ENCODE measurements around the gene BAX.

BAX gene

GRCh38 chr19:48970923-48971395, 16.3 kb downstream of the BAX start:
- TF ChIP-seq MAX (IDR thresholded peaks at IDR 0.05; ENCODE audit: low read depth, low read length): peak; percentile 44; the same call in 1 of the 2 replicates
- TF ChIP-seq CTCF (IDR thresholded peaks at IDR 0.05; ENCODE audit: low read depth, low read length): peak; percentile 86
- TF ChIP-seq POLR2A (IDR thresholded peaks at IDR 0.05; ENCODE audit: extremely low read depth, insufficient read length): no peak
- no peak for TF ChIP-seq MYC (IDR thresholded peaks at IDR 0.05; ENCODE audit: low read depth, low read length)
- DNase-seq (ENCODE audit: low read depth): peak; percentile 86
- no peak overlapping the region for H3K4me3 ChIP-seq (ENCODE audit: low read depth, low read length)

GRCh38 chr19:48975947-48976847, 21.5 kb downstream of the BAX start:
- peak; percentile 56 for DNase-seq (ENCODE audit: low read depth)
- TF ChIP-seq CTCF (IDR thresholded peaks at IDR 0.05; ENCODE audit: low read depth, low read length): no peak
- no peak for TF ChIP-seq POLR2A (IDR thresholded peaks at IDR 0.05; ENCODE audit: extremely low read depth, insufficient read length)
- no peak for TF ChIP-seq MAX (IDR thresholded peaks at IDR 0.05; ENCODE audit: low read depth, low read length)
- TF ChIP-seq MYC (IDR thresholded peaks at IDR 0.05; ENCODE audit: low read depth, low read length): no peak
- no peak overlapping the region for H3K4me3 ChIP-seq (ENCODE audit: low read depth, low read length)

GRCh38 chr19:48977061-48977460, 22.4 kb downstream of the BAX start:
- H3K4me3 ChIP-seq (ENCODE audit: low read depth, low read length): no peak overlapping the region
- DNase-seq (ENCODE audit: low read depth): no peak
- TF ChIP-seq MYC (IDR thresholded peaks at IDR 0.05; ENCODE audit: low read depth, low read length) (no peak), POLR2A (IDR thresholded peaks at IDR 0.05; ENCODE audit: extremely low read depth, insufficient read length) (no peak), MAX (IDR thresholded peaks at IDR 0.05; ENCODE audit: low read depth, low read length) (no peak), CTCF (IDR thresholded peaks at IDR 0.05; ENCODE audit: low read depth, low read length) (no peak)

- no peak overlapping the region for H3K4me3 ChIP-seq (ENCODE audit: low read depth, low read length)
- DNase-seq (ENCODE audit: low read depth): no peak
- TF ChIP-seq MYC (IDR thresholded peaks at IDR 0.05; ENCODE audit: low read depth, low read length): no peak
- TF ChIP-seq POLR2A (IDR thresholded peaks at IDR 0.05; ENCODE audit: extremely low read depth, insufficient read length): no peak
- TF ChIP-seq MAX (IDR thresholded peaks at IDR 0.05; ENCODE audit: low read depth, low read length): no peak
- no peak for TF ChIP-seq CTCF (IDR thresholded peaks at IDR 0.05; ENCODE audit: low read depth, low read length)
Observed at GRCh38 chr19:48982280-48982679, 27.6 kb downstream of the BAX start.

DNA sequence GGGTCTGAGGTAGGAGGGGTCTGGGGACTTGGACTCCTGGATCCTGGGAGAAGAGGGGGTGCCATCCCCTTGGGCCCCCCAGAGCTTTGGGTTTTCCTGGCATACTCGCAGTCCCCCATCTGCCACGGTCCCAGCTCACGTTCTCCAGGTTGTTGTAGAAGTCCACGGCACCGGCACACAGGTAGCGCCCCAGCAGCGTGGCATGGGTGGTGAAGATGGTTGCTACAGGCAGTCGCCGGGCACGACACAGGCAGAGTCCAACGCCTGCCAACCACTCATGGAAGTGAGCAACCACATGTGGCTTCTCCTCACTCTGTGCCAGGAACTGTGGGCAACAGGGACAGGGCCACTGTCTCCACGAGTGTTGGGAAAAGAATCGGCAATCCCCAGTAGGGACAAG, 31.0 kb downstream of the BAX start:
- TF ChIP-seq POLR2A (IDR thresholded peaks at IDR 0.05; ENCODE audit: extremely low read depth, insufficient read length) (no peak), MAX (IDR thresholded peaks at IDR 0.05; ENCODE audit: low read depth, low read length) (no peak), MYC (IDR thresholded peaks at IDR 0.05; ENCODE audit: low read depth, low read length) (no peak), CTCF (IDR thresholded peaks at IDR 0.05; ENCODE audit: low read depth, low read length) (no peak)
- no peak overlapping the region for H3K4me3 ChIP-seq (ENCODE audit: low read depth, low read length)
- DNase-seq (ENCODE audit: low read depth): no peak
